Upper lobe of left lung (tissue), 4 donors: Measurements from ENCODE around the gene ITSN1.

Experiments
- CTCF ChIP-seq, 6 experiments: fragments of 450-650 bp in 4 of 6; fragments of 200-600 bp in 2 of 6; sonication (generic) in 2 of 6; IDR thresholded peaks; one replicate each; pipeline ENCODE4 v1.5.1; 2016 to 2019; ENCODE audit warnings: antibody characterized with exemption in 6 of 6
- EP300 ChIP-seq, 4 donors: sonication (generic); formaldehyde crosslinking; IDR thresholded peaks; one replicate each; pipeline ENCODE4 v1.5.1; 2017; ENCODE audit warnings: antibody characterized with exemption in 4 of 4, control low read depth in 2 of 4
- POLR2A ChIP-seq, 4 donors: fragments of 450-650 bp; IDR thresholded peaks; one replicate each; pipeline ENCODE4 v1.5.1; 2016 to 2017; ENCODE audit warnings: antibody characterized with exemption in 4 of 4, mild to moderate bottlenecking in 2 of 4
- POLR2AphosphoS5 ChIP-seq, 2 donors: sonication (generic); formaldehyde crosslinking; IDR thresholded peaks; one replicate each; pipeline ENCODE4 v1.5.1; 2017; ENCODE audit warnings: antibody characterized with exemption in 2 of 2

DNA sequence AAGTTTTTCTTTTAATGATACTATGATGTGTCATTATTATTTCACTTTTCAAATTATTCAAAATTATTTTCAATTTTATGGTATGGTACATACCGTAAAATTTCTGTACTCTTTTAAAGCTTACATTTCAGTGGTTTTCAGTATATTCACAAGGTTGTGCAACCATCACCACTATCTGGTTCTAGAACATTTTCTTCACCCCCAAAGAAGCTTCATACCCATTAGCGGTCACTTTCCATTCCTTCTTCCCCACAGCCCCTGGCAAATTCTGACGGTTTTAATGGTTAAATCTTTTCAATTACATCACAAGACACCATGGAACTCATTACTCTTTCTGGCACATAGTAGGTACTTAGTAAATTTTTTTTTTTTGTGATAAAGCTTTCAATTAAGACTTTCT is 296.1 kb downstream of the ITSN1 start:
- TF ChIP-seq CTCF (IDR thresholded peaks at IDR 0.05) (no peak), POLR2A (IDR thresholded peaks at IDR 0.05) (no peak), POLR2AphosphoS5 (IDR thresholded peaks at IDR 0.05) (no peak), EP300 (IDR thresholded peaks at IDR 0.05) (no peak)
